Upper lobe of right lung (tissue), 1 donor: ENCODE data around the gene SERTAD3. TPM values are rescaled to one million over a fixed set of nuclear protein-coding genes. Genes with fewer than 3 reads are reported as not detected.
"Not testable (repeated sequence)": the region's sequence is repeated elsewhere in the genome, so short reads cannot be mapped to it uniquely, and the experiment has no call there.

Experiments used
- ATAC-seq: fragments of 200-7000 bp; cut with Tn5 transposase; one replicate; pipeline ENCODE4 v1.9.1; 2020; ENCODE audit warnings: mild to moderate bottlenecking, moderate library complexity
- DNase-seq: peaks from one replicate; pipeline ENCODE4 v3.0.0-alpha.2; 2020
- H3K27ac ChIP-seq: fragments of 200-600 bp; one replicate; pipeline ENCODE4 v1.8.0; 2022
- H3K27me3 ChIP-seq: fragments of 200-600 bp; one replicate; pipeline ENCODE4 v1.8.0; 2022; ENCODE audit warnings: mild to moderate bottlenecking
- H3K36me3 ChIP-seq: fragments of 200-600 bp; one replicate; pipeline ENCODE4 v1.8.0; 2022
- H3K4me1 ChIP-seq: fragments of 200-600 bp; one replicate; pipeline ENCODE4 v1.8.0; 2022
- H3K4me3 ChIP-seq: fragments of 200-600 bp; one replicate; pipeline ENCODE4 v1.8.0; 2022; ENCODE audit warnings: mild to moderate bottlenecking
- H3K9me3 ChIP-seq: fragments of 200-600 bp; one replicate; pipeline ENCODE4 v1.8.0; 2022
- intact Hi-C: fragments of 100-400 bp; cut with DNase I; formaldehyde crosslinking; loops from one replicate; pipeline ENCODE4 v1.11.0; 2022
- total RNA-seq: library from RNA; stranded (reverse); fragmentation: NEBNext Ultra II Directional; extraction: Animal tissue kit (Norgen Biotek cat#: 25700); gene quantifications from one replicate; pipeline ENCODE4 v1.2.1, GENCODE V29; 2021
- TF ChIP-seq, protein P1 (sequence below): fragments of 200-600 bp; IDR thresholded peaks from one replicate; pipeline ENCODE4 v1.8.0; 2022; ENCODE audit warnings: antibody characterized with exemption
- donor health status: DM: no; HTN: yes; CAD: no; lungs with severe emphysema.

SERTAD3 gene
- total RNA-seq, 1 donor from 2014 or later, result 32.6 TPM

DNA sequence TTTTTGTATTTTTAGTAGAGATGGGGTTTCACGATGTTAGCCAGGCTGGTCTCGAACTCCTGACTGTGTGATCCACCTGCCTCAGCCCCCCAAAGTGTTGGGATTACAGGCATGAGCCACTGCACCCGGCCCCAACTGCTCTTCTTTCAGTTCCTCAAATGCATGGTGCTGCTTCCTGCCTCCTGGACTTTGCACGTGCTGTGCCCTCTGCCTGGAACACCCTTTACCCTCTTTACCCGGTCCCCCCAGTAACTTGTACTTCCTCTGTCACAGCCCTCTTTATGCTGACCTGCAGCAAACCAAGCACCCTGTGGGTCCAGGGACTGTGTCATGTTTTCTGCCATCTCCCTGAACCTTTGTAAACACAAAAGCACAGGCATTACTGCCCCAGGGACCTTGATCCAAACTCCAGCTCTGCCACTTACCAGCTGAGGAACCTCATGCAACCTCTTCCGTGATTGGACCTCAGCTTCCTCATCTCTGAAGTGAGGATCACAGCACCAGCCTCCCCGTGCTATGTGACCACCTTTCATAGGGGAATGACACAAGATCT, 17.6 kb upstream of the SERTAD3 start:
- no peaks in the 10 kb centered on the region for H3K27me3 ChIP-seq
- H3K4me3 ChIP-seq, result no peak overlapping the region
- H3K4me1 ChIP-seq, result peaks cover 37% of the 10 kb centered on the region
- peaks cover 6% of the 10 kb centered on the region for H3K36me3 ChIP-seq
- intact Hi-C loops, result no loop called here
- no peaks in the 10 kb centered on the region for H3K9me3 ChIP-seq
- TF ChIP-seq, protein P1, sequence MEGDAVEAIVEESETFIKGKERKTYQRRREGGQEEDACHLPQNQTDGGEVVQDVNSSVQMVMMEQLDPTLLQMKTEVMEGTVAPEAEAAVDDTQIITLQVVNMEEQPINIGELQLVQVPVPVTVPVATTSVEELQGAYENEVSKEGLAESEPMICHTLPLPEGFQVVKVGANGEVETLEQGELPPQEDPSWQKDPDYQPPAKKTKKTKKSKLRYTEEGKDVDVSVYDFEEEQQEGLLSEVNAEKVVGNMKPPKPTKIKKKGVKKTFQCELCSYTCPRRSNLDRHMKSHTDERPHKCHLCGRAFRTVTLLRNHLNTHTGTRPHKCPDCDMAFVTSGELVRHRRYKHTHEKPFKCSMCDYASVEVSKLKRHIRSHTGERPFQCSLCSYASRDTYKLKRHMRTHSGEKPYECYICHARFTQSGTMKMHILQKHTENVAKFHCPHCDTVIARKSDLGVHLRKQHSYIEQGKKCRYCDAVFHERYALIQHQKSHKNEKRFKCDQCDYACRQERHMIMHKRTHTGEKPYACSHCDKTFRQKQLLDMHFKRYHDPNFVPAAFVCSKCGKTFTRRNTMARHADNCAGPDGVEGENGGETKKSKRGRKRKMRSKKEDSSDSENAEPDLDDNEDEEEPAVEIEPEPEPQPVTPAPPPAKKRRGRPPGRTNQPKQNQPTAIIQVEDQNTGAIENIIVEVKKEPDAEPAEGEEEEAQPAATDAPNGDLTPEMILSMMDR, result no peak
- DNase-seq (peak; percentile 75), ATAC-seq (peak; percentile 0)
- peak overlapping the region; percentile 30 for H3K27ac ChIP-seq

DNA sequence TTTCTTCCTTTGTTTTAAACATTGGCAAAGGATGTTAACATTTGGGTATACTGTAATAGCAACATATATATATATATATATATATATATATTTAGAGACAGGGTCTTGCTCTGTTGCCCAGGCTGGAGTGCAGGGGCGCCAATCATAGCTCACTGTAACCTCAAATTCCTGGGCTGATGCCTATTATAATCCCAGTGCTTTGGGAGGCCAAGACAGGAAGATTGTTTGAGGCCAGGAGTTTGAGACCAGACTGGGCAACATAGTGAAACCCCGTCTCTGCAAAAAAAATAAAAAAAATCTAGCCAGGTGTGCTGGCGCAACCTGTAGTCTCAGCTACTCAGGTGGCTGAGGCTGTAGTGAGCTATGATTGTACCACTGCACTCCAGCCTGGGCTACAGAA, 16.1 kb upstream of the SERTAD3 start:
- H3K27ac ChIP-seq, result no peak overlapping the region
- TF ChIP-seq, protein P1, result no peak
- intact Hi-C loops, result no loop called here
- DNase-seq, result no peak
- H3K36me3 ChIP-seq, result peaks cover 19% of the 10 kb centered on the region
- H3K9me3 ChIP-seq, result no peaks in the 10 kb centered on the region
- H3K4me3 ChIP-seq, result no peak overlapping the region
- peaks cover 30% of the 10 kb centered on the region for H3K4me1 ChIP-seq
- H3K27me3 ChIP-seq, result no peaks in the 10 kb centered on the region
- ATAC-seq, result no peak

DNA sequence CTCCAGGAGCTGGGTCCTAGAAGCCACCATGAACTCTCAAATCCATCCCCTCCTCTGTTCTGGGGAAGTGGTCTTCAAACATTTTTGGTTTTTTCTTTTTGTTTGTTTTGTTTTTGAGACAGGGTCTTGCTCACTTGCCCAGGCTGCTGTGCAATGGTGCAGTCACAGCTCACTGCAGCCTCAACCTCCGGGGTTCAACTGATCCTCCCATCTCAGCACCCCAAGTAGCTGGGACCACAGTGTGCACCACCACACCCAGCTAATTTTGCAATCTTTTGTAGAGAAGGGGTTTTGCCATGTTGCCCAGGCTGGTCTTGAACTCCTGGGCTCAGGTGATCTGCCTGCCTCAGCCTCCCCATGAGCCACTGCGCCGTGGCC, 14.5 kb upstream of the SERTAD3 start:
- Histone ChIP-seq H3K27me3 (no peaks in the 10 kb centered on the region), H3K4me3 (no peak overlapping the region), H3K36me3 (peaks cover 25% of the 10 kb centered on the region), H3K4me1 (peaks cover 16% of the 10 kb centered on the region), H3K9me3 (no peaks in the 10 kb centered on the region), H3K27ac (no peak overlapping the region)
- DNase-seq (no peak), ATAC-seq (no peak)
- TF ChIP-seq, protein P1, result no peak
- intact Hi-C loops, result no loop called here

DNA sequence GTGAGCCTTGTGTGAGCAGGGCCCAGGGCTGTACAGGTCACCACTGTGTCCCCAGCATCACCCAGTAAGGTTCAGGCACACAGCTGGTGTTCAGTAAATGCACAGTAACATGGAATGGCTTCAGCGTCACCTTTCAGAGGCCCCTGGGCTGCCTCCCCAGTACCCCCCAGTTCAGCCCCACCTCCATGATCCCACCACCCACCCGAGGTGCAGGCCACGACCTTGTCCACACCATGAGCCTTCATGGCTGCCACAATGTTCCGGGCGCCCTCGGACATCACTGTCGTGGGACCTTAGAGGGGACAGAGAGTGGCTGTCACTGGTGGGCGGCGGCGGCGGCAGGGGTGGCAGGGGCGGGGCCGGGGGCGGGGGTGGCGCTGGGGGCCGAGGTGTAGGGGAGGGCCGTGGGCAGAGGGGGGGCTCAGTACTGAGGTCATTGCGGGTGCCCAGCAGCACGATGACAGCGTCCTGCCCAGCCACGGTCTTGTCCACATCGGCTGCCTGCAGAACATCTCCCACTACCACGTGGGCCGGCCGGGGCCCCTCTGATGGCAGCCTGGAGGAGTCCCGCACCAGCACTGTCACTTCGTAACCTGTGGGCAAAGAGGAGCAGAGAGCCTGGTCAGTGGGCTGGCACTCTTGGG, 13.9 kb upstream of the SERTAD3 start:
- no peak for DNase-seq

DNA sequence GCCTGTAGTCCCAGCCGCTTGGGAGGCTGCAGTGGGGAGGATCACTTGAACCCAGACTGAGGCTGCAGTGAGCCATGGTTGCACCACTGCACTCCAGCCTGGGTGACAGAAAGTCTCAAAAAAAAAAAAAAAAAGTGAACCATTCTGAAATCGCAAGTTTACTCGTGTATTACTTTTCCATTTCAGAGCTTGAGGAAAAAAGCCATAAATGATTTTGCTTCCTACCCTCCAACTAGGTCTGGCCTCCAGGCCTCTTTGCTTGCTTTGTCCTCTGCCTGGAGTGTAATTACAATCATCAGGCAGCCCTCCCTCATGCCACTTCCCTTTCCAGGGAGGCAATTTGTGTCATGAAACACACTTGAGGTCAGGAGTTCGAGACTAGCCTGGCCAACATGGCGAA, 12.9 kb upstream of the SERTAD3 start:
- Histone ChIP-seq H3K27ac (no peak overlapping the region), H3K36me3 (peaks cover 25% of the 10 kb centered on the region), H3K27me3 (no peaks in the 10 kb centered on the region), H3K4me1 (peaks cover 8% of the 10 kb centered on the region), H3K9me3 (no peaks in the 10 kb centered on the region), H3K4me3 (no peak overlapping the region)
- ATAC-seq (no peak), DNase-seq (no peak)
- intact Hi-C loops, result no loop called here
- TF ChIP-seq, protein P1, result no peak

More for the DNA sequence above, 13.9 kb upstream of the SERTAD3 start:
- Histone ChIP-seq H3K4me3 (no peak overlapping the region), H3K27ac (no peak overlapping the region), H3K27me3 (no peaks in the 10 kb centered on the region), H3K9me3 (no peaks in the 10 kb centered on the region), H3K4me1 (peaks cover 14% of the 10 kb centered on the region), H3K36me3 (peaks cover 25% of the 10 kb centered on the region)
- intact Hi-C loops, result no loop called here
- TF ChIP-seq, protein P1, result no peak
- ATAC-seq, result no peak

DNA sequence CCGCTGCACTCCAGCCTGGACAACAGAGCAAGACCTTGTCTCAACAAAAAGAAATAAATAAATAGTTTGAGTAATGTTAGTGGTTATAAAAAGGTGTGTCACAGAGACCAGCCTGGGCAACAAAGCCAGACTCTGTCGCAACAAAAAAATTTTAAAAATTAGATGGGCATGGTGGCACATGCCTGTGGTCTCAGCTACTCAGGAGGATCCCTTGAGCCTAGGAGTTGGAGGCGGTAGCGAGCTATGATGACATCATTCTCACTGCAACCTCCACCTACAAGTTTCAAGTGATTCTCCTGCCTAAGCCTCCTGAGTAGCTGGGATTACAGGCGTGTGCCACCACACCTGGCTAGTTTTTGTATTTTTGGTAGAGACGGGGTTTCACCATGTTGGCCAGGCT, 9.8 kb upstream of the SERTAD3 start:
- H3K27ac ChIP-seq, H3K27me3 ChIP-seq, H3K4me1 ChIP-seq, H3K9me3 ChIP-seq, H3K4me3 ChIP-seq, intact Hi-C loops, ATAC-seq, DNase-seq: not testable (repeated sequence)
- peaks cover 49% of the 10 kb centered on the region for H3K36me3 ChIP-seq
